GM12878 (cell line): ENCODE results near the gene VPS54. TPM values are rescaled to one million over a fixed set of nuclear protein-coding genes. Genes with fewer than 3 reads are reported as not detected.

ENCODE experiments used
- ATAC-seq: fragments of 200-7000 bp; cut with Tn5 transposase; 3 replicates; pipeline ENCODE4 v1.9.1; 2020; ENCODE audit warnings: mild to moderate bottlenecking, moderate library complexity
- BruUV-seq: library from RNA; stranded (reverse); fragments of 400-500 nt; replicated peaks from 2 replicates; lab custom pipeline; 2021; lab: Mats Ljungman, UMichigan
- CTCF ChIA-PET: fragments of 300-600 bp; sonication (Branson Sonifier 250); formaldehyde crosslinking; extraction: SDS; loops from one replicate; lab custom pipeline; 2021; ENCODE audit warnings: inconsistent platforms; lab: Yijun Ruan, JAX
- POLR2A ChIA-PET: fragments of 350-600 bp; formaldehyde crosslinking; extraction: SDS; loops from one replicate; lab custom pipeline; 2021; ENCODE audit warnings: inconsistent platforms; lab: Charles Lee
- RAD21 ChIA-PET: fragments of 300-600 bp; sonication (Branson Sonifier 250); formaldehyde crosslinking; loops from one replicate; lab custom pipeline; 2023; ENCODE audit warnings: antibody characterized with exemption; ENCODE audit not compliant: unreplicated experiment; lab: Charles Lee
- SMC1A ChIA-PET: fragments of 300-600 bp; sonication (Branson Sonifier 250); formaldehyde crosslinking; loops from one replicate; lab custom pipeline; 2023; ENCODE audit not compliant: unreplicated experiment, uncharacterized antibody; lab: Charles Lee
- DNase-seq: peaks from one replicate; pipeline ENCODE4 v3.0.0-alpha.2; 2011; ENCODE audit warnings: low read depth, low spot score
- FAIRE-seq: peaks from 3 replicates; lab custom pipeline; 2011; peaks lifted over from hg19 to GRCh38; lab: Jason Lieb, UNC
- H2AFZ ChIP-seq: 2 replicates; pipeline ENCODE4 v1.6.0; 2011; ENCODE audit warnings: low read depth, low read length, control low read depth; ENCODE audit not compliant: control insufficient read depth
- H3K27ac ChIP-seq: 2 replicates; pipeline ENCODE4 v1.5.1; 2011; ENCODE audit warnings: control low read depth; ENCODE audit not compliant: control insufficient read depth, insufficient read depth
- H3K27me3 ChIP-seq, 2 experiments: replicated peaks in 1 of 2; 2 replicates each; pipeline versions ENCODE4 v1.6.0 to v1.6.1; 2011; ENCODE audit warnings: low read length in 1 of 2; ENCODE audit not compliant: control insufficient read depth in 2 of 2, insufficient read depth in 2 of 2
- H3K36me3 ChIP-seq, 2 experiments: 2 replicates each; pipeline ENCODE4 v1.5.1; 2011; ENCODE audit warnings: low read length in 1 of 2; ENCODE audit not compliant: control insufficient read depth in 2 of 2, insufficient read depth in 2 of 2
- H3K4me1 ChIP-seq: 2 replicates; pipeline ENCODE4 v1.6.1; 2011; ENCODE audit warnings: mild to moderate bottlenecking, low read length, moderate library complexity, mixed read lengths; ENCODE audit not compliant: control insufficient read depth, insufficient read depth
- H3K4me2 ChIP-seq: 2 replicates; pipeline ENCODE4 v1.6.0; 2011; ENCODE audit warnings: control low read depth; ENCODE audit not compliant: control insufficient read depth, insufficient read depth
- H3K4me3 ChIP-seq: fragments of 200-600 bp; sonication (generic); 2 replicates; pipeline ENCODE4 v1.5.1; 2016
- H3K79me2 ChIP-seq: 2 replicates; pipeline ENCODE4 v1.6.0; 2011; ENCODE audit warnings: low read length; ENCODE audit not compliant: control insufficient read depth, insufficient read depth
- H3K9ac ChIP-seq: 2 replicates; pipeline ENCODE4 v1.8.0; 2011; ENCODE audit warnings: low read length, control low read depth, mixed read lengths; ENCODE audit not compliant: control insufficient read depth, insufficient read depth
- H3K9me3 ChIP-seq: replicated peaks from 3 replicates; pipeline ENCODE4 v1.5.1; 2011; ENCODE audit warnings: mild to moderate bottlenecking, low read length; ENCODE audit not compliant: control insufficient read depth, insufficient read depth
- H4K20me1 ChIP-seq: 2 replicates; pipeline ENCODE4 v1.6.0; 2011; ENCODE audit not compliant: control insufficient read depth, insufficient read depth
- PKNOX1 ChIP-seq: fragments of 450-650 bp; IDR thresholded peaks from 2 replicates; pipeline ENCODE4 v1.6.1; 2016; ENCODE audit warnings: mild to moderate bottlenecking
- RELB ChIP-seq: fragments of 450-650 bp; IDR thresholded peaks from 2 replicates; pipeline ENCODE4 v1.6.1; 2017; ENCODE audit warnings: low read depth, mild to moderate bottlenecking, moderate library complexity
- SIX5 ChIP-seq: IDR thresholded peaks from 2 replicates; pipeline ENCODE4 v1.6.1; 2011; ENCODE audit warnings: mild to moderate bottlenecking, low read depth, low read length, moderate library complexity; ENCODE audit not compliant: severe bottlenecking
- SPI1 ChIP-seq: IDR thresholded peaks from 2 replicates; pipeline ENCODE4 v1.6.1; 2011; ENCODE audit warnings: low read depth, mild to moderate bottlenecking, low read length, moderate library complexity, borderline replicate concordance; ENCODE audit not compliant: insufficient read depth
- ZNF207 ChIP-seq: fragments of 450-650 bp; IDR thresholded peaks from 2 replicates; pipeline ENCODE4 v1.6.1; 2014; ENCODE audit warnings: antibody characterized with exemption, mild to moderate bottlenecking, borderline replicate concordance
- WGBS: methylation state at CpG from one replicate; pipeline ENCODE4 v1.1.6; 2016; ENCODE audit warnings: low lambda C conversion rate; ENCODE audit not compliant: insufficient replicate concordance, insufficient coverage; ENCODE audit errors: missing lambda C conversion rate; 5-methylcytosine and 5-hydroxymethylcytosine counted together
- in situ Hi-C: fragments of 300-500 bp; cut with MboI; formaldehyde crosslinking; loops from 9 replicates; pipeline ENCODE4 v1.14.3; 2018; ENCODE audit warnings: mixed read lengths
- intact Hi-C: fragments of 100-400 bp; cut with micrococcal nuclease; formaldehyde crosslinking; loops from one replicate; pipeline ENCODE4 v1.14.2; 2022; ENCODE audit not compliant: unreplicated experiment
- polyA plus RNA-seq, 11 experiments: library from polyadenylated mRNA; depleted of rRNA in 4 of 11; unstranded in 6 of 11; stranded (reverse) in 5 of 11; fragments of >200 nt; fragmentation: Nextera tagmentation in 4 of 11; fragmentation: Illumina TruSeq in 1 of 11; extraction: Ambion mirVana in 4 of 11; extraction: Trizol in 1 of 11; gene quantifications; 1 replicate in 1 of 11; 2 replicates in 10 of 11; pipeline versions ENCODE4 v1.2.1 to v1.2.3, GENCODE V29; 2011 to 2016; ENCODE audit warnings: inconsistent platforms in 2 of 11, missing spikeins in 2 of 11, low read depth in 1 of 11
- total RNA-seq, 4 experiments: library from RNA; depleted of rRNA in 3 of 4; stranded (reverse); fragments of >200 nt in 3 of 4; fragmentation: Illumina TruSeq in 1 of 4; extraction: Trizol in 1 of 4; gene quantifications; 2 replicates each; pipeline versions ENCODE4 v1.2.1 to v1.2.3, GENCODE V29; 2013 to 2021
- TF ChIP-seq, protein P1 (sequence below): fragments of 450-650 bp; IDR thresholded peaks from 2 replicates; pipeline ENCODE4 v1.6.1; 2017; ENCODE audit warnings: antibody characterized with exemption, mild to moderate bottlenecking, moderate library complexity
- TF ChIP-seq, protein P2 (sequence below): fragments of 450-650 bp; IDR thresholded peaks from 2 replicates; pipeline ENCODE4 v1.6.1; 2016; ENCODE audit warnings: mild to moderate bottlenecking, moderate library complexity, borderline replicate concordance
- TF ChIP-seq, protein P3 (sequence below): IDR thresholded peaks from 2 replicates; pipeline ENCODE4 v1.6.1; 2011; ENCODE audit warnings: borderline replicate concordance, low read depth, mild to moderate bottlenecking, moderate library complexity, low read length; ENCODE audit not compliant: insufficient read depth, poor library complexity, severe bottlenecking

Gene VPS54
- total and polyA plus RNA-seq, 10 of the 15 experiments (the other 5 are each of a cell fraction or from before 2014, with no cell fraction given): 1.6 to 16.2 (median 9.3) TPM

GRCh38 chr2:64017811-64018700 is 1.2 kb downstream of the VPS54 start:
- no TSS peak for BruUV-seq
- ATAC-seq (peak; percentile 8; the same call in 2 of the 3 replicates), DNase-seq (no peak), FAIRE-seq (no peak)
- Histone ChIP-seq H4K20me1 (no peaks in the 10 kb centered on the region), H3K9me3 (no peaks in the 10 kb centered on the region), H3K4me3 (peak overlapping the region; percentile 92), H2AFZ (peak overlapping the region; percentile 74), H3K79me2 (peaks cover 43% of the 10 kb centered on the region), H3K4me1 (peaks cover 5% of the 10 kb centered on the region; the same call in 1 of the 2 replicates), H3K4me2 (peak overlapping the region; percentile 56), H3K27ac (peak overlapping the region; percentile 90), H3K27me3 (no peaks in the 10 kb centered on the region), H3K36me3 (no peaks in the 10 kb centered on the region), H3K9ac (peak overlapping the region; percentile 96)
- intact Hi-C loops (no loop called here), in situ Hi-C loops (no loop called here)
- ChIA-PET CTCF (interaction anchor here (0.8 to 1.4 kb wide), 2 partner anchors 311 to 313 kb away, joined by 3 to 4 read pairs; no protein-coding TSS in a partner anchor), POLR2A (interaction anchor here (0.6 to 1.1 kb wide), 4 partner anchors 32 to 1043 kb away, joined by 3 to 4 read pairs (median 3); no protein-coding TSS in a partner anchor), RAD21 (interaction anchor here (0.6 to 2.2 kb wide), 4 partner anchors 18 to 429 kb away, joined by 3 to 8 read pairs (median 3); partner anchors contain the start of genes MDH1 and WDPCP), SMC1A (interaction anchor here (0.7 to 1.9 kb wide), 4 partner anchors 40 to 312 kb away, joined by 3 to 8 read pairs (median 4); no protein-coding TSS in a partner anchor)
- 44% methylated on average over 18 of the region's 22 CpGs for whole genome bisulfite sequencing
- TF ChIP-seq, protein P1, sequence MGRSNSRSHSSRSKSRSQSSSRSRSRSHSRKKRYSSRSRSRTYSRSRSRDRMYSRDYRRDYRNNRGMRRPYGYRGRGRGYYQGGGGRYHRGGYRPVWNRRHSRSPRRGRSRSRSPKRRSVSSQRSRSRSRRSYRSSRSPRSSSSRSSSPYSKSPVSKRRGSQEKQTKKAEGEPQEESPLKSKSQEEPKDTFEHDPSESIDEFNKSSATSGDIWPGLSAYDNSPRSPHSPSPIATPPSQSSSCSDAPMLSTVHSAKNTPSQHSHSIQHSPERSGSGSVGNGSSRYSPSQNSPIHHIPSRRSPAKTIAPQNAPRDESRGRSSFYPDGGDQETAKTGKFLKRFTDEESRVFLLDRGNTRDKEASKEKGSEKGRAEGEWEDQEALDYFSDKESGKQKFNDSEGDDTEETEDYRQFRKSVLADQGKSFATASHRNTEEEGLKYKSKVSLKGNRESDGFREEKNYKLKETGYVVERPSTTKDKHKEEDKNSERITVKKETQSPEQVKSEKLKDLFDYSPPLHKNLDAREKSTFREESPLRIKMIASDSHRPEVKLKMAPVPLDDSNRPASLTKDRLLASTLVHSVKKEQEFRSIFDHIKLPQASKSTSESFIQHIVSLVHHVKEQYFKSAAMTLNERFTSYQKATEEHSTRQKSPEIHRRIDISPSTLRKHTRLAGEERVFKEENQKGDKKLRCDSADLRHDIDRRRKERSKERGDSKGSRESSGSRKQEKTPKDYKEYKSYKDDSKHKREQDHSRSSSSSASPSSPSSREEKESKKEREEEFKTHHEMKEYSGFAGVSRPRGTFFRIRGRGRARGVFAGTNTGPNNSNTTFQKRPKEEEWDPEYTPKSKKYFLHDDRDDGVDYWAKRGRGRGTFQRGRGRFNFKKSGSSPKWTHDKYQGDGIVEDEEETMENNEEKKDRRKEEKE: no peak
- TF ChIP-seq SPI1: no peak
- peak; percentile 93 for TF ChIP-seq PKNOX1
- peak; percentile 86; the same call in 1 of the 2 replicates for TF ChIP-seq RELB
- no peak for TF ChIP-seq ZNF207
- TF ChIP-seq, protein P2, sequence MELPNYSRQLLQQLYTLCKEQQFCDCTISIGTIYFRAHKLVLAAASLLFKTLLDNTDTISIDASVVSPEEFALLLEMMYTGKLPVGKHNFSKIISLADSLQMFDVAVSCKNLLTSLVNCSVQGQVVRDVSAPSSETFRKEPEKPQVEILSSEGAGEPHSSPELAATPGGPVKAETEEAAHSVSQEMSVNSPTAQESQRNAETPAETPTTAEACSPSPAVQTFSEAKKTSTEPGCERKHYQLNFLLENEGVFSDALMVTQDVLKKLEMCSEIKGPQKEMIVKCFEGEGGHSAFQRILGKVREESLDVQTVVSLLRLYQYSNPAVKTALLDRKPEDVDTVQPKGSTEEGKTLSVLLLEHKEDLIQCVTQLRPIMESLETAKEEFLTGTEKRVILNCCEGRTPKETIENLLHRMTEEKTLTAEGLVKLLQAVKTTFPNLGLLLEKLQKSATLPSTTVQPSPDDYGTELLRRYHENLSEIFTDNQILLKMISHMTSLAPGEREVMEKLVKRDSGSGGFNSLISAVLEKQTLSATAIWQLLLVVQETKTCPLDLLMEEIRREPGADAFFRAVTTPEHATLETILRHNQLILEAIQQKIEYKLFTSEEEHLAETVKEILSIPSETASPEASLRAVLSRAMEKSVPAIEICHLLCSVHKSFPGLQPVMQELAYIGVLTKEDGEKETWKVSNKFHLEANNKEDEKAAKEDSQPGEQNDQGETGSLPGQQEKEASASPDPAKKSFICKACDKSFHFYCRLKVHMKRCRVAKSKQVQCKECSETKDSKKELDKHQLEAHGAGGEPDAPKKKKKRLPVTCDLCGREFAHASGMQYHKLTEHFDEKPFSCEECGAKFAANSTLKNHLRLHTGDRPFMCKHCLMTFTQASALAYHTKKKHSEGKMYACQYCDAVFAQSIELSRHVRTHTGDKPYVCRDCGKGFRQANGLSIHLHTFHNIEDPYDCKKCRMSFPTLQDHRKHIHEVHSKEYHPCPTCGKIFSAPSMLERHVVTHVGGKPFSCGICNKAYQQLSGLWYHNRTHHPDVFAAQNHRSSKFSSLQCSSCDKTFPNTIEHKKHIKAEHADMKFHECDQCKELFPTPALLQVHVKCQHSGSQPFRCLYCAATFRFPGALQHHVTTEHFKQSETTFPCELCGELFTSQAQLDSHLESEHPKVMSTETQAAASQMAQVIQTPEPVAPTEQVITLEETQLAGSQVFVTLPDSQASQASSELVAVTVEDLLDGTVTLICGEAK: peak; percentile 42; the same call in 1 of the 2 replicates
- TF ChIP-seq, protein P3, sequence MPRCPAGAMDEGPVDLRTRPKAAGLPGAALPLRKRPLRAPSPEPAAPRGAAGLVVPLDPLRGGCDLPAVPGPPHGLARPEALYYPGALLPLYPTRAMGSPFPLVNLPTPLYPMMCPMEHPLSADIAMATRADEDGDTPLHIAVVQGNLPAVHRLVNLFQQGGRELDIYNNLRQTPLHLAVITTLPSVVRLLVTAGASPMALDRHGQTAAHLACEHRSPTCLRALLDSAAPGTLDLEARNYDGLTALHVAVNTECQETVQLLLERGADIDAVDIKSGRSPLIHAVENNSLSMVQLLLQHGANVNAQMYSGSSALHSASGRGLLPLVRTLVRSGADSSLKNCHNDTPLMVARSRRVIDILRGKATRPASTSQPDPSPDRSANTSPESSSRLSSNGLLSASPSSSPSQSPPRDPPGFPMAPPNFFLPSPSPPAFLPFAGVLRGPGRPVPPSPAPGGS: no peak
- peak; percentile 0 for TF ChIP-seq SIX5
